ENCODE data around the gene BORA.

Gene BORA

DNA sequence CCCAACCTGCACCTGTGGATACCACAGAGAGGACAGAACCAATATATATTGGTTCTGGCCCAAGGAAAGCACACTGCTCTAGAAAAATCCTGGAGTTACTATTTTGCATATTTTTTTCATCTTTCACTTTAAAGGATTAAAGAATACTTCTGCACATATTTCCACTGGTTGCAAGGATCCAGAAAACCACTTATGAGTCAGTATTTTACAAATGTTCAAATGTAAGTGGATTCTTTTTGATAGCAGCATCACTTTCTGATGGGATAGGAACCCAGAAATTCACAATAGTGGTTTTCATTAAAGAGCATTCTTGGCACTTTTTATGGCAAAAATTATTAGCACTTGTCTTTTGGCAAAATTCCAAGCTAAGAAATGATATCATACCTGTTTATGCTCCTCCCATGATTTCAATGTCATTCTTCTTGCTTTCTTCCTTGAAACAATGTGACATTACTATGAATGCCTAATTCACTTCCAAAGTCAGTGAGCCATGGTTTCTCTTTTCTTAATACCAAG is 38.5 kb upstream of the BORA start:
- H3K36me3 ChIP-seq (ENCODE audit: low read depth): no peaks in the 10 kb centered on the region
- TF ChIP-seq CTCF (IDR thresholded peaks at IDR 0.05; ENCODE audit: poor library complexity, severe bottlenecking): no peak
- no peaks in the 10 kb centered on the region for H3K27me3 ChIP-seq (ENCODE audit: insufficient read depth, poor library complexity, severe bottlenecking)
- no peaks in the 10 kb centered on the region for H3K9me3 ChIP-seq (ENCODE audit: severe bottlenecking)
- H3K4me3 ChIP-seq (ENCODE audit: severe bottlenecking): no peak overlapping the region
- no peak overlapping the region for H3K27ac ChIP-seq (ENCODE audit: poor library complexity, severe bottlenecking)
- H3K4me1 ChIP-seq (ENCODE audit: insufficient read depth, poor library complexity, severe bottlenecking): no peaks in the 10 kb centered on the region
- DNase-seq (ENCODE audit: low spot score) (no peak), ATAC-seq (ENCODE audit: low read depth) (no peak)

DNA sequence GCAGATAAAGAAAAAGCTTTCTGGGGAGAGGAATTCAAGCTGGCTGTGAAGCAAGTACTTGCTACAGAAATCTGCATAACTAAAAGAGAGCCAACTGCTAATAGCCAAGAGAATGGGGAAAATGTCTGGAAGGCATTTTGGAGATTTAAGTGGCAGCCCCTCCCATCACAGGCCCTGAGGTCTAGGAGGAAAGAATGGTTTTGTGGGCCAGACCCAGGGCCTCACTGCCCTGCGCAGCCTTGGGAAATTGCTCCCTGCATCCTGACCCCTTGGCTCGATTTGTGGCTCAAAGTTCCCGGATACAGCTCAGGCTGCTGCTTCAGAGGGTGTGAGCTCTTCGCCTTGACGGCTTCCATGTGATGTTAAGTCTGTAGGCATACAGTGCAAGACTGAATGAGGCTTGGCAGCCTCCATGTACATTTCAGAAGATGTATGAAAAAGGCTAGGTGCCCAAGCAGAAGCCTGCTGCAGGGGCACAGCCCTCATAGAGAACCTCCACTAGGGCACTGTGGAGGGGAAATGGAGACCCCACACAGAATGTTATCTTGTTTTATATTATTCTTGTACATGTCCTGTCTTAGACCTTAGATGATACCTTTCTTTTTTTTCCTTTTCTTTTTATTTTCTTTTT is 34.7 kb upstream of the BORA start:
- TF ChIP-seq CTCF (IDR thresholded peaks at IDR 0.05; ENCODE audit: poor library complexity, severe bottlenecking): no peak
- no peaks in the 10 kb centered on the region for H3K4me1 ChIP-seq (ENCODE audit: insufficient read depth, poor library complexity, severe bottlenecking)
- H3K4me3 ChIP-seq (ENCODE audit: severe bottlenecking): no peak overlapping the region
- H3K9me3 ChIP-seq (ENCODE audit: severe bottlenecking): no peaks in the 10 kb centered on the region
- no peaks in the 10 kb centered on the region for H3K27me3 ChIP-seq (ENCODE audit: insufficient read depth, poor library complexity, severe bottlenecking)
- ATAC-seq (ENCODE audit: low read depth) (no peak), DNase-seq (ENCODE audit: low spot score) (no peak)
- no peak overlapping the region for H3K27ac ChIP-seq (ENCODE audit: poor library complexity, severe bottlenecking)
- H3K36me3 ChIP-seq (ENCODE audit: low read depth): no peaks in the 10 kb centered on the region

DNA sequence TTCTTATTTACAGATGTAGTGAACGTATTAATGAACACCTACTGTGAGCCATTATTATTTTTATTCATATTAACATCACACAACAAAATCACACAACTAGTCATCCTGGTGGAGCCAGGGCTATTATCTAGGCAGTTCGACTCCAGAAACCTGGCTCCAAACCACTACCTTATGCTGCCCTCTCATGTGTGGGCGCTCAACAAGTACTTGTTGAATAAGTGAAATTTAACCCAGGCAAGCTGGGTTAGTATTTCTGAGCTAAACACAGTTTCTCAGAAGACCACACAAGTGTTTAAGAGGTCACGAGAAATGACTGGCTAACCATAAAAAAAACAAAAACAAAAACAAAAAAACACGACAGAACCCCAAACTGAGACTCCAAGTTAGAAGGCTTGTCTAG is 33.9 kb upstream of the BORA start:
- ATAC-seq (ENCODE audit: low read depth) (no peak), DNase-seq (ENCODE audit: low spot score) (no peak)
- no peak overlapping the region for H3K4me3 ChIP-seq (ENCODE audit: severe bottlenecking)
- no peaks in the 10 kb centered on the region for H3K4me1 ChIP-seq (ENCODE audit: insufficient read depth, poor library complexity, severe bottlenecking)
- no peak for TF ChIP-seq CTCF (IDR thresholded peaks at IDR 0.05; ENCODE audit: poor library complexity, severe bottlenecking)
- H3K27ac ChIP-seq (ENCODE audit: poor library complexity, severe bottlenecking): no peak overlapping the region
- no peaks in the 10 kb centered on the region for H3K36me3 ChIP-seq (ENCODE audit: low read depth)
- H3K9me3 ChIP-seq (ENCODE audit: severe bottlenecking): no peaks in the 10 kb centered on the region
- no peaks in the 10 kb centered on the region for H3K27me3 ChIP-seq (ENCODE audit: insufficient read depth, poor library complexity, severe bottlenecking)

DNA sequence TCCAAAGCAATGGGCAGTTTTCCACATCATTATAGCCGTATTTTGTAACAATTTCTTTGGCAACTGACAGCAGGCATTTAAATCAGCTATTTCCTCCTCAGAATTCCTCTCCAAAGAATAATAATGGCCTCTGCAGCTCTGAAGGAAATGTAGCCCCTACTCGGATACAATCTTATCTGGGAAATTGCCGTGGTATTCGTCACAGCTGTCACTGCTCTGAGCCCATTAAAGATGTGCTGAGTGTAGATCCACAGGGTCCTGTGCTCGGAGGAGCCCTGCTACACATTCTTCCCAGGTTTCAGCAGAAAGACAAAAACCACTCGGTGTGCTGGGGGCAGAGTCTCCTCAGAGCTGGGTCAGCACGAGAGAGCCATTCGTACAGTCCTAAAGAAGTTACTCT is 33.4 kb upstream of the BORA start:
- no peak for DNase-seq (ENCODE audit: low spot score)
- Histone ChIP-seq H3K4me1 (ENCODE audit: insufficient read depth, poor library complexity, severe bottlenecking) (no peaks in the 10 kb centered on the region), H3K27ac (ENCODE audit: poor library complexity, severe bottlenecking) (no peak overlapping the region), H3K4me3 (ENCODE audit: severe bottlenecking) (no peak overlapping the region), H3K27me3 (ENCODE audit: insufficient read depth, poor library complexity, severe bottlenecking) (no peaks in the 10 kb centered on the region), H3K9me3 (ENCODE audit: severe bottlenecking) (no peaks in the 10 kb centered on the region), H3K36me3 (ENCODE audit: low read depth) (no peaks in the 10 kb centered on the region)
- TF ChIP-seq CTCF (IDR thresholded peaks at IDR 0.05; ENCODE audit: poor library complexity, severe bottlenecking): no peak
- ATAC-seq (ENCODE audit: low read depth): no peak

DNA sequence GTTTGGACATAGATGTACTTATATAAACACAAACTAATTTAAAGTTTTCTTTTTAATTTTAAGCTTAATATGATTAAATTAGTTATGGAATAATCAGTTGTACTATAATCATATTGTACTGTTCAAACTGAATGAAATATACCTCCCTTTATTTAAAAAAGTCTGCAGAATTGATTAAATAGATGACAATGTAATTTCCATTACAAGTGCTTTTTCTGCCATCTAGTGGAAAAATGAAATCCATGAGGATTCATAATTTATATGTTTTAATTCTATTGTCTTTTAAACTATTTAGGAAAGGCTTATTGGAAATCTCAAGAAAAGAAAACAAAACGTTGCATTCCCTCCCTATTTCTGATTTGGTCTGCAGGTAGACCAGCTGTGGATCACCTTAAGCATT is 31.1 kb upstream of the BORA start:
- Histone ChIP-seq H3K36me3 (ENCODE audit: low read depth) (no peaks in the 10 kb centered on the region), H3K4me3 (ENCODE audit: severe bottlenecking) (no peak overlapping the region), H3K4me1 (ENCODE audit: insufficient read depth, poor library complexity, severe bottlenecking) (no peaks in the 10 kb centered on the region), H3K27ac (ENCODE audit: poor library complexity, severe bottlenecking) (no peak overlapping the region), H3K27me3 (ENCODE audit: insufficient read depth, poor library complexity, severe bottlenecking) (no peaks in the 10 kb centered on the region), H3K9me3 (ENCODE audit: severe bottlenecking) (no peaks in the 10 kb centered on the region)
- DNase-seq (ENCODE audit: low spot score) (no peak), ATAC-seq (ENCODE audit: low read depth) (no peak)
- TF ChIP-seq CTCF (IDR thresholded peaks at IDR 0.05; ENCODE audit: poor library complexity, severe bottlenecking): peak; percentile 58

Data from RWPE2 (cell line).